Kidney (tissue), 14 donors: ENCODE results near the gene AKAP8. TPM values are rescaled to one million over a fixed set of nuclear protein-coding genes. Genes with fewer than 3 reads are reported as not detected.

Experiments
- DNase-seq, 5 donors: peaks; one replicate each; pipeline ENCODE4 v3.0.0-alpha.2; 2013 to 2020
- FAIRE-seq: peaks from 2 replicates; lab custom pipeline; 2012; peaks lifted over from hg19 to GRCh38; lab: Jason Lieb, UNC
- H3K27ac ChIP-seq, 2 donors: one replicate each; pipeline ENCODE4 v1.7.0; 2013; ENCODE audit warnings: low read depth in 2 of 2, low read length in 2 of 2, inconsistent platforms in 1 of 2
- H3K27me3 ChIP-seq: one replicate; pipeline ENCODE4 v1.7.1; 2013; ENCODE audit warnings: low read length, inconsistent platforms; ENCODE audit not compliant: control insufficient read depth, insufficient read depth
- H3K36me3 ChIP-seq, 3 donors: one replicate each; pipeline versions ENCODE4 v1.7.0 to v1.7.1; 2013; ENCODE audit warnings: low read length in 3 of 3, control low read depth in 1 of 3, inconsistent platforms in 1 of 3; ENCODE audit not compliant: insufficient read depth in 3 of 3, control insufficient read depth in 2 of 3
- H3K4me1 ChIP-seq, 3 donors: one replicate each; pipeline versions ENCODE4 v1.7.0 to v1.7.1; 2013; ENCODE audit warnings: low read length in 3 of 3, inconsistent platforms in 1 of 3, low read depth in 1 of 3; ENCODE audit not compliant: control insufficient read depth in 2 of 3, insufficient read depth in 2 of 3
- H3K4me3 ChIP-seq, 3 donors: one replicate each; pipeline versions ENCODE4 v1.7.0 to v1.8.1; 2013; ENCODE audit warnings: low read length in 3 of 3, control low read depth in 1 of 3, inconsistent platforms in 1 of 3
- H3K9ac ChIP-seq, 3 donors: one replicate each; pipeline versions ENCODE4 v1.7.0 to v1.7.1; 2013; ENCODE audit warnings: low read length in 3 of 3, control low read depth in 1 of 3, inconsistent platforms in 1 of 3
- H3K9me3 ChIP-seq, 3 donors: one replicate each; pipeline versions ENCODE4 v1.7.0 to v1.7.1; 2013; ENCODE audit warnings: low read length in 3 of 3, control low read depth in 1 of 3, inconsistent platforms in 1 of 3; ENCODE audit not compliant: control insufficient read depth in 2 of 3, insufficient read depth in 1 of 3
- CTCF ChIP-seq: IDR thresholded peaks from 3 replicates; pipeline ENCODE4 v1.5.1; 2012; ENCODE audit warnings: mild to moderate bottlenecking, moderate library complexity, borderline replicate concordance; ENCODE audit not compliant: insufficient read depth; ENCODE audit errors: extremely low read depth
- intact Hi-C: fragments of 100-400 bp; cut with DNase I; formaldehyde crosslinking; loops from one replicate; pipeline ENCODE4 v1.11.1; 2022
- polyA plus RNA-seq: library from polyadenylated mRNA; stranded (reverse); fragments of 350-450 nt; fragmentation: Illumina TruSeq; extraction: RNeasy Lipid Tissue Mini Kit (QIAGEN cat#74804); gene quantifications from one replicate; pipeline ENCODE4 v1.2.3, GENCODE V29; 2014; ENCODE audit warnings: low read depth, low replicate concordance; ENCODE audit not compliant: insufficient read depth
- total RNA-seq: library from RNA; stranded (reverse); fragmentation: NEBNext Ultra II Directional; extraction: Animal tissue kit (Norgen Biotek cat#: 25700); gene quantifications from one replicate; pipeline ENCODE4 v1.2.1, GENCODE V29; 2021
- donor health status: control.
- donor health status: control.
- donor health status: control.
- donor health status: control.
- donor health status: control.
- donor health status: DM: yes; HTN: yes; CAD: no.
- donor health status: Normal renal cell carcinoma (clear cell type).

Gene AKAP8
- total and polyA plus RNA-seq, 2 donors from 2014 or later, result 11.5 to 60.2 TPM

- intact Hi-C loops, result loop anchor here (10.0 kb wide), 1 partner anchor 67 kb away; no protein-coding TSS in a partner anchor
- FAIRE-seq (no peak), DNase-seq (peak; percentile 37 to 86 (median 69))
- Histone ChIP-seq H3K4me1 (peaks cover 0 to 25% (median 19%) of the 10 kb centered on the region in 3 donors), H3K9me3 (no peaks in the 10 kb centered on the region), H3K4me3 (peak overlapping the region; percentile 85 to 95 (median 92)), H3K27ac (peak overlapping the region; percentile 94 to 95), H3K9ac (peak overlapping the region; percentile 64 to 94 (median 90)), H3K27me3 (no peaks in the 10 kb centered on the region), H3K36me3 (no peaks in the 10 kb centered on the region)
- no peak for TF ChIP-seq CTCF
Measured at GRCh38 chr19:15331419-15332310, 47.9 kb downstream of the AKAP8 start.

GRCh38 chr19:15330801-15331418, 48.7 kb downstream of the AKAP8 start:
- no peak for FAIRE-seq
- H3K4me3 ChIP-seq, result peak overlapping the region; percentile 85 to 95 (median 92)
- H3K36me3 ChIP-seq, result no peaks in the 10 kb centered on the region
- peak overlapping the region; percentile 64 to 94 (median 90) for H3K9ac ChIP-seq
- peak overlapping the region; percentile 94 to 95 for H3K27ac ChIP-seq
- no peaks in the 10 kb centered on the region for H3K9me3 ChIP-seq
- TF ChIP-seq CTCF, result no peak
- DNase-seq, result peak in 2 of 5 donors; percentile 43 to 65
- H3K27me3 ChIP-seq, result no peaks in the 10 kb centered on the region
- intact Hi-C loops, result loop anchor here (10.0 kb wide), 1 partner anchor 66 kb away; no protein-coding TSS in a partner anchor
- peaks cover 0 to 25% (median 21%) of the 10 kb centered on the region in 3 donors for H3K4me1 ChIP-seq

GRCh38 chr19:15328312-15328711, 51.3 kb downstream of the AKAP8 start:
- H3K36me3 ChIP-seq, result no peaks in the 10 kb centered on the region
- H3K9ac ChIP-seq, result no peak overlapping the region
- peaks cover 0 to 46% (median 41%) of the 10 kb centered on the region in 3 donors for H3K4me1 ChIP-seq
- no peaks in the 10 kb centered on the region for H3K9me3 ChIP-seq
- no peak overlapping the region for H3K27ac ChIP-seq
- DNase-seq (peak in 4 of 5 donors; percentile 19 to 63 (median 42)), FAIRE-seq (no peak)
- no peaks in the 10 kb centered on the region for H3K27me3 ChIP-seq
- peak overlapping the region in 2 of 3 donors; percentile 15 to 42 for H3K4me3 ChIP-seq
- TF ChIP-seq CTCF, result no peak
- intact Hi-C loops, result no loop called here
